Measurements from ENCODE around the gene SPOCD1.
A peak's percentile ranks its signal among the peaks of the same experiment; 100 is the strongest.

Gene SPOCD1

GRCh38 chr1:31786366-31787060 lies 29.3 kb downstream of the SPOCD1 start:
- no peak for DNase-seq

GRCh38 chr1:31785947-31786290 lies 29.9 kb downstream of the SPOCD1 start:
- DNase-seq: peak; percentile 0

- peak; percentile 1 for DNase-seq
Observed at GRCh38 chr1:31785020-31785946, 30.5 kb downstream of the SPOCD1 start.

GRCh38 chr1:31784356-31785019 lies 31.3 kb downstream of the SPOCD1 start:
- DNase-seq: peak; percentile 0

- DNase-seq: no peak
Observed at GRCh38 chr1:31783846-31784245, 32.0 kb downstream of the SPOCD1 start.

- DNase-seq: no peak
Observed at GRCh38 chr1:31782421-31783410, 33.1 kb downstream of the SPOCD1 start.

GRCh38 chr1:31781756-31782371 lies 34.0 kb downstream of the SPOCD1 start:
- no peak for DNase-seq

- DNase-seq: no peak
Observed at GRCh38 chr1:31781138-31781755, 34.6 kb downstream of the SPOCD1 start.

- no peak for DNase-seq
Observed at GRCh38 chr1:31780632-31781031, 35.2 kb downstream of the SPOCD1 start.

GRCh38 chr1:31779687-31780086 lies 36.1 kb downstream of the SPOCD1 start:
- DNase-seq: no peak

- no peak for DNase-seq
Observed at GRCh38 chr1:31778763-31779488, 36.9 kb downstream of the SPOCD1 start.

- DNase-seq: no peak
Observed at GRCh38 chr1:31776516-31776915, 39.3 kb downstream of the SPOCD1 start.

- DNase-seq: no peak
Observed at GRCh38 chr1:31776032-31776431, 39.8 kb downstream of the SPOCD1 start.

GRCh38 chr1:31775210-31775999 lies 40.4 kb downstream of the SPOCD1 start:
- DNase-seq: no peak

GRCh38 chr1:31774495-31774894 lies 41.3 kb downstream of the SPOCD1 start:
- no peak for DNase-seq

- DNase-seq: no peak
Observed at GRCh38 chr1:31773861-31774260, 42.0 kb downstream of the SPOCD1 start.

GRCh38 chr1:31772669-31773248 lies 43.1 kb downstream of the SPOCD1 start:
- DNase-seq: no peak

GRCh38 chr1:31771891-31772668 lies 43.7 kb downstream of the SPOCD1 start:
- DNase-seq: peak; percentile 75

Data from CD4-positive, alpha-beta T cell treated with Interleukin-17A for 4 hours (primary cell).